ENCODE measurements around the gene SMIM36. TPM values are rescaled to one million over a fixed set of nuclear protein-coding genes. Genes with fewer than 3 reads are reported as not detected.

Gene SMIM36
- total RNA-seq, 2 donors from 2014 or later = not detected

GRCh38 chr17:55442953-55443683 lies 68.1 kb downstream of the SMIM36 start:
- ATAC-seq (ENCODE audit: insufficient number of reproducible peaks, low FRiP score, low read depth) (no peak), DNase-seq (ENCODE audit: low spot score) (no peak)
- H3K27me3 ChIP-seq (replicated peaks; ENCODE audit: insufficient read depth) = no peaks in the 10 kb centered on the region
- no peak overlapping the region for H3K27ac ChIP-seq
- H3K4me3 ChIP-seq = no peak overlapping the region
- H3K36me3 ChIP-seq = no peaks in the 10 kb centered on the region
- no peaks in the 10 kb centered on the region for H3K4me1 ChIP-seq (ENCODE audit: control insufficient read depth in 1 of 2, low read depth in 2 of 2)
- no peak for TF ChIP-seq CTCF (IDR thresholded peaks at IDR 0.05)
- no peaks in the 10 kb centered on the region for H3K9me3 ChIP-seq

GRCh38 chr17:55442462-55442861 lies 68.8 kb downstream of the SMIM36 start:
- DNase-seq (ENCODE audit: low spot score) (no peak), ATAC-seq (ENCODE audit: insufficient number of reproducible peaks, low FRiP score, low read depth) (no peak)
- Histone ChIP-seq H3K27ac (no peak overlapping the region), H3K27me3 (replicated peaks; ENCODE audit: insufficient read depth) (no peaks in the 10 kb centered on the region), H3K4me1 (ENCODE audit: control insufficient read depth in 1 of 2, low read depth in 2 of 2) (no peaks in the 10 kb centered on the region), H3K9me3 (no peaks in the 10 kb centered on the region), H3K36me3 (no peaks in the 10 kb centered on the region), H3K4me3 (no peak overlapping the region)
- TF ChIP-seq CTCF (IDR thresholded peaks at IDR 0.05) = no peak

GRCh38 chr17:55441544-55441943 lies 69.7 kb downstream of the SMIM36 start:
- no peak overlapping the region for H3K4me3 ChIP-seq
- ATAC-seq (ENCODE audit: insufficient number of reproducible peaks, low FRiP score, low read depth) = no peak
- H3K9me3 ChIP-seq = no peaks in the 10 kb centered on the region
- TF ChIP-seq CTCF (IDR thresholded peaks at IDR 0.05) = no peak
- DNase-seq (ENCODE audit: low spot score) = no peak
- H3K27ac ChIP-seq = no peak overlapping the region
- H3K27me3 ChIP-seq (replicated peaks; ENCODE audit: insufficient read depth) = no peaks in the 10 kb centered on the region
- H3K4me1 ChIP-seq (ENCODE audit: control insufficient read depth in 1 of 2, low read depth in 2 of 2) = no peaks in the 10 kb centered on the region
- no peaks in the 10 kb centered on the region for H3K36me3 ChIP-seq

GRCh38 chr17:55440391-55440790 lies 70.9 kb downstream of the SMIM36 start:
- no peak for ATAC-seq (ENCODE audit: insufficient number of reproducible peaks, low FRiP score, low read depth)
- H3K4me3 ChIP-seq = no peak overlapping the region
- H3K4me1 ChIP-seq (ENCODE audit: control insufficient read depth in 1 of 2, low read depth in 2 of 2) = no peaks in the 10 kb centered on the region
- DNase-seq (ENCODE audit: low spot score) = no peak
- no peak for TF ChIP-seq CTCF (IDR thresholded peaks at IDR 0.05)
- H3K36me3 ChIP-seq = no peaks in the 10 kb centered on the region
- H3K27me3 ChIP-seq (replicated peaks; ENCODE audit: insufficient read depth) = no peaks in the 10 kb centered on the region
- no peak overlapping the region for H3K27ac ChIP-seq
- H3K9me3 ChIP-seq = no peaks in the 10 kb centered on the region

GRCh38 chr17:55437159-55437605 lies 74.1 kb downstream of the SMIM36 start:
- no peak for ATAC-seq (ENCODE audit: insufficient number of reproducible peaks, low FRiP score, low read depth)

More at GRCh38 chr17:55437159-55437605, 74.1 kb downstream of the SMIM36 start:
- TF ChIP-seq CTCF (IDR thresholded peaks at IDR 0.05) = no peak
- Histone ChIP-seq H3K36me3 (no peaks in the 10 kb centered on the region), H3K9me3 (no peaks in the 10 kb centered on the region), H3K4me3 (no peak overlapping the region), H3K27me3 (replicated peaks; ENCODE audit: insufficient read depth) (no peaks in the 10 kb centered on the region), H3K4me1 (ENCODE audit: control insufficient read depth in 1 of 2, low read depth in 2 of 2) (no peaks in the 10 kb centered on the region), H3K27ac (no peak overlapping the region)
- DNase-seq (ENCODE audit: low spot score) = no peak
